Suprapubic skin (tissue), 4 donors: ENCODE measurements around the gene COL26A1.

Source experiments
- POLR2A ChIP-seq, 2 donors: fragments of 450-650 bp; IDR thresholded peaks; one replicate each; pipeline ENCODE4 v1.6.1; 2017; ENCODE audit warnings: antibody characterized with exemption in 2 of 2, mild to moderate bottlenecking in 2 of 2, moderate library complexity in 2 of 2
- POLR2AphosphoS5 ChIP-seq, 3 donors: sonication (generic); formaldehyde crosslinking; IDR thresholded peaks; one replicate each; pipeline ENCODE4 v1.6.1; 2017; ENCODE audit warnings: antibody characterized with exemption in 3 of 3
- TF ChIP-seq, protein P1 (sequence below), 2 donors: fragments of 200-600 bp in 1 of 2; fragments of 450-650 bp in 1 of 2; sonication (generic) in 1 of 2; IDR thresholded peaks; one replicate each; pipeline ENCODE4 v1.5.1; 2016 to 2019; ENCODE audit warnings: antibody characterized with exemption in 2 of 2, mild to moderate bottlenecking in 1 of 2, moderate library complexity in 1 of 2

- no peak for TF ChIP-seq POLR2A (IDR thresholded peaks at IDR 0.05)
- TF ChIP-seq POLR2AphosphoS5 (IDR thresholded peaks at IDR 0.05), result no peak
- TF ChIP-seq, protein P1, sequence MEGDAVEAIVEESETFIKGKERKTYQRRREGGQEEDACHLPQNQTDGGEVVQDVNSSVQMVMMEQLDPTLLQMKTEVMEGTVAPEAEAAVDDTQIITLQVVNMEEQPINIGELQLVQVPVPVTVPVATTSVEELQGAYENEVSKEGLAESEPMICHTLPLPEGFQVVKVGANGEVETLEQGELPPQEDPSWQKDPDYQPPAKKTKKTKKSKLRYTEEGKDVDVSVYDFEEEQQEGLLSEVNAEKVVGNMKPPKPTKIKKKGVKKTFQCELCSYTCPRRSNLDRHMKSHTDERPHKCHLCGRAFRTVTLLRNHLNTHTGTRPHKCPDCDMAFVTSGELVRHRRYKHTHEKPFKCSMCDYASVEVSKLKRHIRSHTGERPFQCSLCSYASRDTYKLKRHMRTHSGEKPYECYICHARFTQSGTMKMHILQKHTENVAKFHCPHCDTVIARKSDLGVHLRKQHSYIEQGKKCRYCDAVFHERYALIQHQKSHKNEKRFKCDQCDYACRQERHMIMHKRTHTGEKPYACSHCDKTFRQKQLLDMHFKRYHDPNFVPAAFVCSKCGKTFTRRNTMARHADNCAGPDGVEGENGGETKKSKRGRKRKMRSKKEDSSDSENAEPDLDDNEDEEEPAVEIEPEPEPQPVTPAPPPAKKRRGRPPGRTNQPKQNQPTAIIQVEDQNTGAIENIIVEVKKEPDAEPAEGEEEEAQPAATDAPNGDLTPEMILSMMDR (IDR thresholded peaks at IDR 0.05), result no peak
Measured at GRCh38 chr7:101550641-101551541, 188.2 kb downstream of the COL26A1 start.
